K562 (cell line): ENCODE measurements around the gene PLEKHF1. TPM values are rescaled to one million over a fixed set of nuclear protein-coding genes. Genes with fewer than 3 reads are reported as not detected.

ENCODE experiments used
- ASH1L ChIP-seq: fragments of 450-650 bp; IDR thresholded peaks from 2 replicates; pipeline ENCODE4 v1.6.1; 2018; ENCODE audit warnings: borderline replicate concordance, mild to moderate bottlenecking, low read depth; ENCODE audit not compliant: partially characterized antibody
- ELF4 ChIP-seq: fragments of 450-650 bp; formaldehyde crosslinking; IDR thresholded peaks from 2 replicates; pipeline ENCODE4 v1.4.0; 2022; ENCODE audit warnings: missing genetic modification characterization
- GABPA ChIP-seq: fragments of 200-800 bp; sonication (Bioruptor generic); conservative IDR thresholded peaks from 2 replicates; pipeline ENCODE4 v1.6.1; 2016; ENCODE audit warnings: low read depth, missing genetic modification characterization, missing compliant biosample characterization
- HNRNPLL ChIP-seq: fragments of 200-400 bp; formaldehyde crosslinking; IDR thresholded peaks from 2 replicates; pipeline ENCODE4 v1.6.1; 2017; ENCODE audit warnings: low read length, low read depth, mild to moderate bottlenecking; ENCODE audit not compliant: poor library complexity, severe bottlenecking
- MCM7 ChIP-seq, 2 experiments: fragments of 450-650 bp; IDR thresholded peaks; 2 replicates each; pipeline ENCODE4 v1.6.1; 2016 to 2018
- SIN3A ChIP-seq, 2 experiments: fragments of 150-350 bp in 1 of 2; IDR thresholded peaks; 2 replicates each; pipeline ENCODE4 v1.6.1; 2011 to 2016; ENCODE audit warnings: borderline replicate concordance in 2 of 2, low read depth in 2 of 2, low read length in 2 of 2, mild to moderate bottlenecking in 2 of 2, moderate library complexity in 2 of 2; ENCODE audit not compliant: control insufficient read depth in 1 of 2
- TOE1 ChIP-seq, 2 experiments: fragments of 450-650 bp in 1 of 2; sonication (generic) in 1 of 2; formaldehyde crosslinking in 1 of 2; IDR thresholded peaks; 2 replicates each; pipeline versions ENCODE4 v1.7.1 to v1.8.0; 2016 to 2022; ENCODE audit warnings: borderline replicate concordance in 2 of 2, mild to moderate bottlenecking in 2 of 2, antibody characterized with exemption in 1 of 2, inconsistent platforms in 1 of 2, low read depth in 1 of 2, missing genetic modification reagents in 1 of 2, moderate library complexity in 1 of 2
- ZBTB40 ChIP-seq, 2 experiments: fragments of 450-650 bp in 1 of 2; sonication (generic) in 1 of 2; formaldehyde crosslinking in 1 of 2; IDR thresholded peaks; 2 replicates each; pipeline versions ENCODE4 v1.7.1 to v1.9.0; 2016 to 2022; ENCODE audit warnings: inconsistent platforms in 1 of 2, mild to moderate bottlenecking in 1 of 2, missing genetic modification reagents in 1 of 2
- ZHX1 ChIP-seq: fragments of 150-350 bp; conservative IDR thresholded peaks from 2 replicates; pipeline ENCODE4 v1.6.1; 2014; ENCODE audit warnings: low read length
- polyA plus RNA-seq, 8 experiments: library from polyadenylated mRNA; depleted of rRNA in 4 of 8; stranded (reverse) in 5 of 8; unstranded in 3 of 8; fragments of >200 nt; fragmentation: Nextera tagmentation in 2 of 8; fragmentation: Illumina TruSeq in 1 of 8; extraction: Ambion mirVana in 2 of 8; extraction: Trizol in 1 of 8; gene quantifications; 2 replicates each; pipeline versions ENCODE4 v1.2.1 to v1.2.3, GENCODE V29; 2011 to 2014; ENCODE audit warnings: inconsistent platforms in 1 of 8, missing spikeins in 1 of 8
- total RNA-seq, 7 experiments: library from RNA; depleted of rRNA in 6 of 7; stranded (reverse); fragments of >200 nt in 6 of 7; fragmentation: Illumina TruSeq in 2 of 7; extraction: Trizol in 2 of 7; gene quantifications; 2 replicates each; pipeline versions ENCODE4 v1.2.1 to v1.2.3, GENCODE V29; 2011 to 2021; ENCODE audit warnings: low replicate concordance in 1 of 7
- TF ChIP-seq, protein P1 (sequence below): sonication (generic); formaldehyde crosslinking; IDR thresholded peaks from 2 replicates; pipeline ENCODE4 v1.8.0; 2022; ENCODE audit warnings: mild to moderate bottlenecking, missing genetic modification reagents, borderline replicate concordance

PLEKHF1 gene
- total and polyA plus RNA-seq, 9 of the 15 experiments (the other 6 are each of a cell fraction or from before 2014, with no cell fraction given) = 0.07 to 13.4 (median 3.9) TPM; not detected in 1

GRCh38 chr19:29714953-29715700 lies 49.9 kb downstream of the PLEKHF1 start, which contains the start of gene C19orf12 (continued):
- TF ChIP-seq GABPA (tag) = peak; percentile 93
- TF ChIP-seq ZBTB40 (IDR thresholded peaks at IDR 0.05) = peak; percentile 87
- no peak for TF ChIP-seq ZBTB40 (CRISPR knock-in tag; IDR thresholded peaks at IDR 0.05)
- TF ChIP-seq HNRNPLL = no peak
- peak in 1 of 2 experiments; percentile 60; a peak in 2 of 4 replicates for TF ChIP-seq SIN3A (IDR thresholded peaks at IDR 0.05; ENCODE audit: borderline replicate concordance in 2 of 2, control insufficient read depth in 1 of 2, low read depth in 2 of 2, low read length in 2 of 2)
- TF ChIP-seq MCM7 (IDR thresholded peaks at IDR 0.05) = no peak
- TF ChIP-seq ELF4 (CRISPR knock-in tag) = no peak
- TF ChIP-seq ZHX1 = no peak
- TF ChIP-seq ASH1L = no peak
- TF ChIP-seq, protein P1, sequence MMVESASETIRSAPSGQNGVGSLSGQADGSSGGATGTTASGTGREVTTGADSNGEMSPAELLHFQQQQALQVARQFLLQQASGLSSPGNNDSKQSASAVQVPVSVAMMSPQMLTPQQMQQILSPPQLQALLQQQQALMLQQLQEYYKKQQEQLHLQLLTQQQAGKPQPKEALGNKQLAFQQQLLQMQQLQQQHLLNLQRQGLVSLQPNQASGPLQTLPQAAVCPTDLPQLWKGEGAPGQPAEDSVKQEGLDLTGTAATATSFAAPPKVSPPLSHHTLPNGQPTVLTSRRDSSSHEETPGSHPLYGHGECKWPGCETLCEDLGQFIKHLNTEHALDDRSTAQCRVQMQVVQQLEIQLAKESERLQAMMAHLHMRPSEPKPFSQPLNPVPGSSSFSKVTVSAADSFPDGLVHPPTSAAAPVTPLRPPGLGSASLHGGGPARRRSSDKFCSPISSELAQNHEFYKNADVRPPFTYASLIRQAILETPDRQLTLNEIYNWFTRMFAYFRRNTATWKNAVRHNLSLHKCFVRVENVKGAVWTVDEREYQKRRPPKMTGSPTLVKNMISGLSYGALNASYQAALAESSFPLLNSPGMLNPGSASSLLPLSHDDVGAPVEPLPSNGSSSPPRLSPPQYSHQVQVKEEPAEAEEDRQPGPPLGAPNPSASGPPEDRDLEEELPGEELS = no peak
- TF ChIP-seq TOE1 (IDR thresholded peaks at IDR 0.05; ENCODE audit: borderline replicate concordance) = 0 out of 2 replicates have a peak, but pooled peaks have one; percentile 31
- no peak for TF ChIP-seq TOE1 (CRISPR knock-in tag; IDR thresholded peaks at IDR 0.05; ENCODE audit: borderline replicate concordance, low read depth)
